IPS DF 6.9 (cell line): ENCODE measurements around the gene STMN1.

Experiments
- DNase-seq: peaks from one replicate; pipeline ENCODE4 v3.0.0-alpha.2; 2013; ENCODE audit warnings: low read depth, low spot score
- H3K27ac ChIP-seq: one replicate; pipeline ENCODE4 v1.5.1; 2013; ENCODE audit warnings: low read length, control low read depth
- H3K27me3 ChIP-seq: 2 replicates; pipeline ENCODE4 v1.6.1; 2013; ENCODE audit warnings: mild to moderate bottlenecking, low read length; ENCODE audit not compliant: control insufficient read depth, insufficient read depth
- H3K36me3 ChIP-seq: 2 replicates; pipeline ENCODE4 v1.6.1; 2013; ENCODE audit warnings: low read length; ENCODE audit not compliant: control insufficient read depth, insufficient read depth
- H3K4me1 ChIP-seq: 2 replicates; pipeline ENCODE4 v1.6.1; 2013; ENCODE audit warnings: low read length; ENCODE audit not compliant: control insufficient read depth, insufficient read depth
- H3K4me3 ChIP-seq: 2 replicates; pipeline ENCODE4 v1.5.1; 2013; ENCODE audit warnings: mild to moderate bottlenecking, low read length
- H3K9me3 ChIP-seq: 2 replicates; pipeline ENCODE4 v1.6.1; 2013; ENCODE audit warnings: low read length, inconsistent platforms; ENCODE audit not compliant: control insufficient read depth, insufficient read depth
- WGBS: extraction: QIAGEN DNeasy Blood & Tissue Kit; methylation state at CpG from one replicate; pipeline ENCODE4 v1.1.7; 2013; ENCODE audit warnings: mixed read lengths, missing lambda C conversion rate; ENCODE audit not compliant: insufficient read length, insufficient coverage; 5-methylcytosine and 5-hydroxymethylcytosine counted together

STMN1 gene

DNA sequence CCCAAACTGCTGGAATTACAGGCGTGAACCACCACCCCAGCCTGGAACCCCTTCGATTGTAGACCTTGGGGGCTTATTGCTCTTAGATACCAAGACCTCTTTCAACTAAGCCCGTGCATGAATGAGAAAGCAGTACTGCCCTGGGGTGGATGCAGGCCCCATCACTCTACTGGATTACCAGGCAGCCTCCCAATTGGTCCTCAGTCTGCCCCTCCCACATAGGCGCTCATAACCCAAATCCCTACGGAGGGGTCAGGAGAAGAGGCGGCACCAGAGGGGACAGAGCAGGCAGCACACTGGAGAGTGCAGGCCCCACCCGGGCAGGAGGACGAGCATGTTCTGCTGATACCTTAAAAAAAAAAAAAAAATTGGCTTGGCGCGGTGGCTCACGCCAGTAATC lies 12.4 kb upstream of the STMN1 start:
- no peak overlapping the region for H3K27ac ChIP-seq
- no CpG with 5 or more reads among the region's 11 CpGs for WGBS
- 0 out of 2 replicates have a peak, but pooled peaks cover 1% of the 10 kb centered on the region for H3K4me1 ChIP-seq
- H3K27me3 ChIP-seq = no peaks in the 10 kb centered on the region
- H3K4me3 ChIP-seq = no peak overlapping the region
- DNase-seq = no peak
- no peaks in the 10 kb centered on the region for H3K9me3 ChIP-seq
- no peaks in the 10 kb centered on the region for H3K36me3 ChIP-seq

DNA sequence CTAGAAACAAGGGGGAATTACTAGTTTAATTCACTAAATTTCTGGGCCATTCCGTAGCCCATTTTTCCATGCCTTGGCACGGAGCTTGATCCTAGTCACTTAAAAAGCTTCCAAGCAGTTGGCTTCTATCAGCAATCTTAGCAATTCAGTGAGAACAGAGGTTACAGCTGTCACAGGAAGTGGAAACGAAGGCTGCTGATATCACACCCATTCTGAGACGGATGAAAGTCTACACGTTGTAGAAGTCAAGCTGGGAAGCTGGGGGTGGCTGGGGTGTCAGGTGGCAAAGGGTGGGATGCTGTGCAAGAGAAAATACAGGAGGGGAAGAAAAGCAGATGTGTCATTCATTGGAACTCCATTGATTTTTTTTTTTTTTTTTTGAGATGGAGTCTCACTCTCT lies 11.8 kb upstream of the STMN1 start:
- no peak for DNase-seq
- H3K4me3 ChIP-seq = no peak overlapping the region
- H3K36me3 ChIP-seq = no peaks in the 10 kb centered on the region
- WGBS = no CpG with 5 or more reads among the region's 5 CpGs
- no peaks in the 10 kb centered on the region for H3K27me3 ChIP-seq
- H3K27ac ChIP-seq = no peak overlapping the region
- H3K9me3 ChIP-seq = no peaks in the 10 kb centered on the region
- H3K4me1 ChIP-seq = 0 out of 2 replicates have a peak, but pooled peaks cover 1% of the 10 kb centered on the region

GRCh38 chr1:25916460-25916859 lies 10.2 kb upstream of the STMN1 start:
- DNase-seq = no peak
- Histone ChIP-seq H3K4me1 (no peaks in the 10 kb centered on the region), H3K36me3 (no peaks in the 10 kb centered on the region), H3K4me3 (no peak overlapping the region), H3K27ac (no peak overlapping the region), H3K9me3 (no peaks in the 10 kb centered on the region), H3K27me3 (no peaks in the 10 kb centered on the region)
- no CpG with 5 or more reads among the region's 2 CpGs for WGBS

- no peak for DNase-seq
- WGBS = no CpG with 5 or more reads among the region's 3 CpGs
- Histone ChIP-seq H3K36me3 (no peaks in the 10 kb centered on the region), H3K4me3 (no peak overlapping the region), H3K9me3 (no peaks in the 10 kb centered on the region), H3K27ac (no peak overlapping the region), H3K4me1 (no peaks in the 10 kb centered on the region), H3K27me3 (no peaks in the 10 kb centered on the region)
These were observed 8.1 kb upstream of the STMN1 start for GRCh38 chr1:25914074-25914995.

GRCh38 chr1:25913206-25913605 lies 7.0 kb upstream of the STMN1 start:
- Histone ChIP-seq H3K27ac (no peak overlapping the region), H3K4me1 (no peaks in the 10 kb centered on the region), H3K36me3 (no peaks in the 10 kb centered on the region), H3K27me3 (no peaks in the 10 kb centered on the region), H3K9me3 (no peaks in the 10 kb centered on the region), H3K4me3 (no peak overlapping the region)
- no peak for DNase-seq

- H3K36me3 ChIP-seq = no peaks in the 10 kb centered on the region
- DNase-seq = no peak
- no CpG with 5 or more reads among the region's 5 CpGs for WGBS
- H3K27ac ChIP-seq = no peak overlapping the region
- H3K4me1 ChIP-seq = 0 out of 2 replicates have a peak, but pooled peaks cover 1% of the 10 kb centered on the region
- no peaks in the 10 kb centered on the region for H3K27me3 ChIP-seq
- no peaks in the 10 kb centered on the region for H3K9me3 ChIP-seq
- no peak overlapping the region for H3K4me3 ChIP-seq
These were observed 6.0 kb upstream of the STMN1 start for GRCh38 chr1:25912076-25912831.

GRCh38 chr1:25911162-25911561 lies 4.9 kb upstream of the STMN1 start:
- no peak overlapping the region for H3K27ac ChIP-seq
- no peaks in the 10 kb centered on the region for H3K27me3 ChIP-seq
- H3K9me3 ChIP-seq = no peaks in the 10 kb centered on the region

DNA sequence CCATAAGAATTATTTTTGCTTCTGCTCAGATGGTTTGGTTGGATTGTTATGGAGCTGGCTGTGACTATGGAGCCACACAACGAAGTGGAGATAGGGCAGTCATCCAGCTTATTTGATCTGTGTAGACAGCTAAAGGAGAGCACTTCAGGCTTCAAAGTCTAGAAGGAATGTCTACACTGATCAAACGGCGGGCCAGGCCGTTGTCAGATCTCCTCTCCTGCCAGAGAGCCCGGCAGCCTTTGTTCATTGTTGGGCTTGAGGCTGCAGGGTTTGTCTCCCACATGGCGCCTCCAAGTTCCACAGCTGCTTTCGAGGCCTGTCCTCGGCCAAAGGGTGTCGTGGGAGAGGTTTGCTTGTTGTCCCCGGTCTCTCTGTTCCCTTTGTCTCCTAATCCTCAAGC lies 2.8 kb upstream of the STMN1 start:
- H3K4me1 ChIP-seq = 0 out of 2 replicates have a peak, but pooled peaks cover 1% of the 10 kb centered on the region
- no peaks in the 10 kb centered on the region for H3K9me3 ChIP-seq
- H3K27ac ChIP-seq = no peak overlapping the region
- no peaks in the 10 kb centered on the region for H3K36me3 ChIP-seq
- H3K27me3 ChIP-seq = no peaks in the 10 kb centered on the region
- H3K4me3 ChIP-seq = no peak overlapping the region
- WGBS = no CpG with 5 or more reads among the region's 10 CpGs
- no peak for DNase-seq

More at GRCh38 chr1:25911162-25911561, 4.9 kb upstream of the STMN1 start:
- Histone ChIP-seq H3K4me1 (0 out of 2 replicates have a peak, but pooled peaks cover 1% of the 10 kb centered on the region), H3K36me3 (no peaks in the 10 kb centered on the region), H3K4me3 (no peak overlapping the region)
- DNase-seq = no peak

DNA sequence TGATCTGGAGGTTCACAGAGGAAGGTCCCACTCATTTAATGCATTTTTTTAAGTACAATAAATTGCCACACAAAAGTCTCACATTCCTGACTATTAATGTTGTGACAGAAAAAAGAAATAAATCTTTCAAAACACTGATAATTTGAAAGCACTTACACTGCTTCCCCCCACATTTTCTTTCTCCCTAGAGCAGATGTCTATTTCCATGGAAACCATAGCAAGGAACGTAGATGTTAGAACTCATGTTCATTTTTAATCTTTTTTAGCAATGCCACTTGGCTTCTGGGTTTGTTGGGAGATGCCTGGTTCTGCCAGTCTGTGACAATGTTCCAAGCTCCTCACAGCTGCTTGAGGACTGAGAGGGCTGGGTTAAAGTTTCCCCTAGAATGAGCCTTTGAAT lies 1.9 kb upstream of the STMN1 start:
- no peak overlapping the region for H3K4me3 ChIP-seq
- no peaks in the 10 kb centered on the region for H3K9me3 ChIP-seq
- no peak for DNase-seq
- 0 out of 2 replicates have a peak, but pooled peaks cover 1% of the 10 kb centered on the region for H3K4me1 ChIP-seq
- WGBS = no CpG with 5 or more reads among the region's 1 CpG
- H3K27ac ChIP-seq = no peak overlapping the region
- no peaks in the 10 kb centered on the region for H3K36me3 ChIP-seq
- no peaks in the 10 kb centered on the region for H3K27me3 ChIP-seq

- no peaks in the 10 kb centered on the region for H3K27me3 ChIP-seq
- H3K36me3 ChIP-seq = peaks cover 2% of the 10 kb centered on the region; the same call in 1 of the 2 replicates
- H3K4me3 ChIP-seq = no peak overlapping the region
- no peaks in the 10 kb centered on the region for H3K9me3 ChIP-seq
- 0 out of 2 replicates have a peak, but pooled peaks cover 1% of the 10 kb centered on the region for H3K4me1 ChIP-seq
- no peak overlapping the region for H3K27ac ChIP-seq
- no peak for DNase-seq
- no CpG with 5 or more reads among the region's 6 CpGs for WGBS
These were observed 1.4 kb upstream of the STMN1 start for GRCh38 chr1:25907601-25908000.
